Mesothelial cell of epicardium (in vitro differentiated cells): ENCODE data around the gene MATCAP1. TPM values are rescaled to one million over a fixed set of nuclear protein-coding genes. Genes with fewer than 3 reads are reported as not detected.

Source experiments
- DNase-seq, 2 experiments: peaks; one replicate each; pipeline ENCODE4 v3.0.0; 2021; ENCODE audit warnings: low spot score in 2 of 2; ENCODE audit not compliant: unreplicated experiment in 2 of 2
- H3K27ac Mint-ChIP-seq: 2 replicates; pipeline ENCODE4 v1.8.0; 2021; ENCODE audit warnings: mixed read lengths
- H3K27me3 Mint-ChIP-seq: 2 replicates; pipeline ENCODE4 v1.8.0; 2021; ENCODE audit warnings: low read depth, mixed read lengths
- H3K36me3 Mint-ChIP-seq: 2 replicates; pipeline ENCODE4 v1.8.0; 2021; ENCODE audit warnings: mixed read lengths
- H3K4me1 Mint-ChIP-seq: 2 replicates; pipeline ENCODE4 v1.8.0; 2021; ENCODE audit warnings: mixed read lengths
- H3K4me3 Mint-ChIP-seq: 2 replicates; pipeline ENCODE4 v1.8.0; 2021; ENCODE audit warnings: mild to moderate bottlenecking, moderate library complexity, mixed read lengths
- H3K9me3 Mint-ChIP-seq: 2 replicates; pipeline ENCODE4 v1.8.0; 2021; ENCODE audit warnings: mixed read lengths
- CTCF ChIP-seq: fragments of 200-600 bp; sonication (generic); IDR thresholded peaks from one replicate; pipeline ENCODE4 v1.5.0; 2021; ENCODE audit warnings: antibody characterized with exemption; ENCODE audit not compliant: unreplicated experiment
- total RNA-seq: library from RNA; stranded (reverse); gene quantifications from 3 replicates; pipeline ENCODE4 v1.2.1, GENCODE V29; 2021

Gene MATCAP1
- total RNA-seq, 1 donor from 2014 or later: 131 TPM

GRCh38 chr16:67200491-67200890 lies 16.7 kb upstream of the MATCAP1 start:
- Mint-ChIP-seq H3K4me3 (peak overlapping the region; percentile 69), H3K27ac (no peak overlapping the region), H3K9me3 (no peaks in the 10 kb centered on the region), H3K27me3 (peaks cover 5% of the 10 kb centered on the region), H3K4me1 (peaks cover 6% of the 10 kb centered on the region), H3K36me3 (peaks cover 14% of the 10 kb centered on the region)
- DNase-seq: no peak
- no peak for TF ChIP-seq CTCF

GRCh38 chr16:67199808-67200198 lies 16.0 kb upstream of the MATCAP1 start:
- H3K27ac Mint-ChIP-seq: no peak overlapping the region

GRCh38 chr16:67199011-67199807 lies 15.4 kb upstream of the MATCAP1 start, which contains the start of gene ELMO3:
Gene ELMO3, plus strand, starts transcription at chr16:67199131. Its CDS starts 196 bp downstream, at chr16:67199327.
- peak within 1 kb of the TSS; percentile 69 for H3K4me3 Mint-ChIP-seq
- H3K27ac Mint-ChIP-seq: no peak within 1 kb of the TSS
- DNase-seq: peak in 1 of 2 experiments; percentile 47
- peaks cover 6% of the 10 kb centered on the region for H3K4me1 Mint-ChIP-seq
- no peaks in the 10 kb centered on the region for H3K9me3 Mint-ChIP-seq
- peaks cover 14% of the 10 kb centered on the region for H3K36me3 Mint-ChIP-seq
- TF ChIP-seq CTCF: peak; percentile 60
- peaks cover 5% of the 10 kb centered on the region for H3K27me3 Mint-ChIP-seq

More at GRCh38 chr16:67199808-67200198, 16.0 kb upstream of the MATCAP1 start:
- Mint-ChIP-seq H3K4me3 (peak overlapping the region; percentile 69), H3K36me3 (peaks cover 14% of the 10 kb centered on the region), H3K27me3 (peaks cover 5% of the 10 kb centered on the region), H3K4me1 (peaks cover 6% of the 10 kb centered on the region), H3K9me3 (no peaks in the 10 kb centered on the region)
- DNase-seq: no peak
- TF ChIP-seq CTCF: peak; percentile 22

GRCh38 chr16:67198238-67198734 lies 14.5 kb upstream of the MATCAP1 start:
- H3K4me3 Mint-ChIP-seq: no peak overlapping the region
- peaks cover 16% of the 10 kb centered on the region for H3K36me3 Mint-ChIP-seq
- H3K9me3 Mint-ChIP-seq: no peaks in the 10 kb centered on the region
- peaks cover 14% of the 10 kb centered on the region for H3K4me1 Mint-ChIP-seq
- peaks cover 5% of the 10 kb centered on the region for H3K27me3 Mint-ChIP-seq
- no peak overlapping the region for H3K27ac Mint-ChIP-seq
- DNase-seq: no peak
- peak; percentile 19 for TF ChIP-seq CTCF

GRCh38 chr16:67197704-67198103 lies 13.9 kb upstream of the MATCAP1 start:
- Mint-ChIP-seq H3K27ac (no peak overlapping the region), H3K36me3 (peaks cover 16% of the 10 kb centered on the region), H3K4me3 (no peak overlapping the region), H3K9me3 (no peaks in the 10 kb centered on the region), H3K4me1 (peaks cover 18% of the 10 kb centered on the region), H3K27me3 (peaks cover 5% of the 10 kb centered on the region)
- DNase-seq: no peak
- no peak for TF ChIP-seq CTCF
